ENCODE measurements around the gene BLVRB. TPM values are rescaled to one million over a fixed set of nuclear protein-coding genes. Genes with fewer than 3 reads are reported as not detected.

Gene BLVRB
- 43.0 TPM for total RNA-seq

GRCh38 chr19:40465557-40466218 lies at the start of gene BLVRB:
Gene BLVRB, minus strand, starts transcription at chr19:40465745. Its CDS starts 57 bp downstream, at chr19:40465688.

DNA sequence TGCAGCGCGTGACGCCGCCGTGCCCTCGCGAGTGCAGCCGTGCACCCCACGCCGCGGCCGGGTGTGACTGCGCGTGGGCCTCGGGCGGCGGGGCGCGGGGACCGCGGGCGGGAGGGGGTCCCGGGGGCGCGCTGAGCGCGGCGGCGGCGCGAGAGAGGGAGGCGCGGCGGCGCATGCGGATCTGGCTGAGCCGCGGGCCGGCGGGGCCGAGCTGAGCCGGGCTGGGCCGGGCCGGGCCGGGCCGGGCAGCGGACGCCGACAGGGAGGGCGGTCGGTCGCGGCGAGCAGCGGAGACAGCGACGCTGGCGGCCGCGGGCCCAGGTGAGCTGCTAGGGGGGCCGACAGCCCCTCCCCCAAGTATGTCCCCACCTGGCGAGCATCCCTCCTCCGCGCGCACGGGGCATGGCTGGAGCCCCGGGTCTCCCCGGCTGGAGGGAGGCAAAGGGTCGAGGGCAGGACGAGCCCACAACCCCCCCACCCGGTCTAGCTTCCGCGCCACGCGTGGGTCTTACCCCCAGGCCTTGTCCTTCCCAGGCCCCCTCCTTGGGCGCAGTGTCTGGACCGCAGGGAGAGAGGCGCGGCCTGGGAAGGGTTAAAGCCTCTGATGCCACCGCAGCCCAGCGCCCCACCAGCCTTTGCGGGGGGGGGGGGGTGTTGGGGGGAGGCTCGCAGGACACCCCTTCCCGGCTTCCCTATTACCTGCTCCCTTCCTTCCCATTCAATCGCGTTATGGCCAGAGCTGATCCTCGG lies 1.6 kb upstream of the BLVRB start, which contains the start of gene SPTBN4:
Gene SPTBN4, plus strand, starts transcription at position 17 of the 750 bp plus-strand sequence. CDS start 5,621 bp downstream, outside the sequence.

GRCh38 chr19:40444000-40444824 lies 21.3 kb downstream of the BLVRB start, which contains the start of gene SERTAD3:
Gene SERTAD3, minus strand, starts transcription at chr19:40444335. Its CDS starts 2,255 bp downstream, at chr19:40442080.

GRCh38 chr19:40425450-40426287 lies 39.9 kb downstream of the BLVRB start, which contains the start of gene SERTAD1:
Gene SERTAD1, minus strand, starts transcription at chr19:40425992. Its CDS starts 2,446 bp downstream, at chr19:40423546.

GRCh38 chr19:40413291-40413845 lies 52.2 kb downstream of the BLVRB start, which contains the start of gene PRX:
Gene PRX, minus strand, starts transcription at chr19:40413378. Its CDS starts 5,446 bp downstream, at chr19:40407932.

Other genes with a start within 250 kb of the BLVRB start
- gene TTC9B, start 247.4 kb downstream of the BLVRB start, total RNA-seq = 5.7 TPM
- not detected for gene CCNP, start 239.1 kb downstream of the BLVRB start, total RNA-seq
- 174 TPM for gene AKT2, start 180.4 kb downstream of the BLVRB start, total RNA-seq
- gene C19orf47, start 117.3 kb downstream of the BLVRB start, total RNA-seq = 16.4 TPM
- gene PLD3, start 117.0 kb downstream of the BLVRB start, total RNA-seq = 371 TPM
- not detected for gene HIPK4, start 75.6 kb downstream of the BLVRB start, total RNA-seq
- 13.4 TPM for gene PRX, start 52.4 kb downstream of the BLVRB start, total RNA-seq
- 4.1 TPM for gene SERTAD1, start 39.8 kb downstream of the BLVRB start, total RNA-seq
- gene SERTAD3, start 21.4 kb downstream of the BLVRB start, total RNA-seq = 15.1 TPM
- gene SPTBN4, start 1.3 kb upstream of the BLVRB start, total RNA-seq = 14.8 TPM
- gene SHKBP1, start 111.1 kb upstream of the BLVRB start, total RNA-seq = 11.7 TPM
- gene LTBP4, start 135.6 kb upstream of the BLVRB start, total RNA-seq = 220 TPM
- 85.6 TPM for gene NUMBL, start 224.9 kb upstream of the BLVRB start, total RNA-seq

All from camera-type eye (tissue), 1 donor.